KBM-7 (cell line): ENCODE data around the gene PKN3.
"Not testable (repeated sequence)": the region's sequence is repeated elsewhere in the genome, so short reads cannot be mapped to it uniquely, and the experiment has no call there.

Source experiments
- DNase-seq: peaks from one replicate; pipeline ENCODE4 v3.0.0-alpha.2; 2015
- in situ Hi-C: fragments of 300-500 bp; cut with MboI; formaldehyde crosslinking; loops from 2 replicates; pipeline ENCODE4 v1.14.3; 2020; ENCODE audit warnings: low sequenced_read_pairs, low pct_unique_long_range_greater_than_20kb, mixed read lengths

PKN3 gene

DNA sequence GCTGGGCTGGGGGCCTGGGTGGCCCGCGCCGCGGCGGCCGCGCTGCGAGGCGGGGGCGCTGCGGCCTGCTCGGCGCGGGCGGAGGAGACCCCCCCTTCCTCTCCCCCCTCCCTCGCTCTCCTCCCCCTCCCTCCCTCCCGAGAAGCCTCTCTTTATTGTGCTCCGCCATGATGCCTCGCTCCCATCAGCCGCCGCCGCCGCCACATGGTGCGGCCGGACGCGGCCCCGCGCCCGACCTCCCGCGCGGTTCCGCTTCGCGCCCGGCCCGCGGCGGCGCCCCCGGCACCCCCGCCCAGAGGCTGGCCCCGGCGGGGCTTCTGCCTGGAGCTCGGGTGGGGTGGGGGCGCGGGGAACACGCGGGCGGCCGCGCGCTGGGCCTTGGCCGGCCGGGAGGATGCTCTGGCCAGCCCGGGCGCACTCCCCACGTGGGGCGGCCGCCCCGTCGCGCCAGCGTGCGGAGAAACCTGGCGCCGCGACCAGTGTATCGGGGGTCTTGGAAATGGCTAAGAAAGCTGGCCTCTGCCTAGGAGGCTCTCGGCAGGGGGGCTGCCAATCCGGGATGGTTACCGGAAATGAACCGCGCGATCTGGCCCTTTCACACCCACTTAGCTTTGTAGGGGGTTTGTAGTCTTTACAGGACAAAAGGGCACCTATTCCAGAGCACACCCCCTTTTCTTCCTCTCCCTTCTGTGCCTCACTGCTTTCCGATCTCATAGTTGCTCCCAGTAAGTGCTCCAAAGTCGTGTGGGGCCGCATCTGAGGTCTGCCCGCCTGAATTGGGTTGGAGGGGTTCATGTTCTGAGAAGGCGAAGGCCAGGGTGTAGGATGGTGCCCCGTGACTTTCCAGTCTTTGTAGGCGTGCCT, 12.3 kb upstream of the PKN3 start:
- peak; percentile 30 for DNase-seq
- in situ Hi-C loops, result no loop called here

DNA sequence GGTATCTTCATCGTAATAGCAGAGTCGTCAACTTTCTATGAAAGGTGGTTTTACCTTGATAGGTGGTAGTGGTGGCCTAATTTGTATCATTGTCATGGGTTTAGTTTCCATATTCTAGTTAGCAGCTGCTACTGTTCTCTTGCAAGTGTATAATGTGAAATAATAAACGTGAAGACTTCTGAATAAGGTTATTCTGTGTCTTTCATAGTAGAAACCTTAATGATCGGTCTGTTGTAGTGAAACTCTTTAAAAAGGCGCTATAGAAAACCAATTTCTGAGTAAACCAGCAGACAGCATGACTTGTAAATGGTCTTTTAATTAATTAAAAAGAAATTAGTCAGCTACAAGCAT, 11.6 kb upstream of the PKN3 start:
- in situ Hi-C loops, result no loop called here
- DNase-seq, result no peak

DNA sequence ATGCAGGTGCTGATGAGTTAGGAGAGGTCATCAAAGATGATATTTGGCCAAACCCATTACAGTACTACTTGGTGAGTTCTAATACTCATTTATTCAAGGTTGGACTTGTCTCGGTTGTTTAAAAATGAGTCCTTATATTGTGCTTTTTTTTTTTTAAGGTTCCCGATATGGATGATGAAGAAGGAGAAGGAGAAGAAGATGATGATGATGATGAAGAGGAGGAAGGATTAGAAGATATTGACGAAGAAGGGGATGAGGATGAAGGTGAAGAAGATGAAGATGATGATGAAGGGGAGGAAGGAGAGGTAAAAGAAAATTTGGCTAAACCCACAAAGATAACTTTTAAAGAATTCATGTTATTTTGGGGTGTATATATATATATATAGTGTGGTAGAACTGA, 8.6 kb upstream of the PKN3 start:
- DNase-seq, in situ Hi-C loops: not testable (repeated sequence)

DNA sequence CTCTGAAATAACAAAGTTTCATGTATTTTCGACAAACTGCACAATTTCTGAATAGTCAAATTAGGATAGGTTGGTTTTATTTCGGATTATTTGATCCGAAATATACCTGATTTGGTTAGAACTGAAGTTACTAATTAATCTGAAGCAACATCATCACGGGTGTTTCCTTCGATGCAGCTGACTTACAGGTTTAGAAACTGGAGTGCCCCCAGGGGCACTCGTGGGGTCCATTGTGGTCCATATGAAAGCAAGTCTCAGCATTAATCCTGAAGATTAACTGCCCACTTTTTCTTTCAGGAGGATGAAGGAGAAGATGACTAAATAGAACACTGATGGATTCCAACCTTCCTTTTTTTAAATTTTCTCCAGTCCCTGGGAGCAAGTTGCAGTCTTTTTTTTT, 8.0 kb upstream of the PKN3 start:
- in situ Hi-C loops, result no loop called here
- DNase-seq, result no peak

DNA sequence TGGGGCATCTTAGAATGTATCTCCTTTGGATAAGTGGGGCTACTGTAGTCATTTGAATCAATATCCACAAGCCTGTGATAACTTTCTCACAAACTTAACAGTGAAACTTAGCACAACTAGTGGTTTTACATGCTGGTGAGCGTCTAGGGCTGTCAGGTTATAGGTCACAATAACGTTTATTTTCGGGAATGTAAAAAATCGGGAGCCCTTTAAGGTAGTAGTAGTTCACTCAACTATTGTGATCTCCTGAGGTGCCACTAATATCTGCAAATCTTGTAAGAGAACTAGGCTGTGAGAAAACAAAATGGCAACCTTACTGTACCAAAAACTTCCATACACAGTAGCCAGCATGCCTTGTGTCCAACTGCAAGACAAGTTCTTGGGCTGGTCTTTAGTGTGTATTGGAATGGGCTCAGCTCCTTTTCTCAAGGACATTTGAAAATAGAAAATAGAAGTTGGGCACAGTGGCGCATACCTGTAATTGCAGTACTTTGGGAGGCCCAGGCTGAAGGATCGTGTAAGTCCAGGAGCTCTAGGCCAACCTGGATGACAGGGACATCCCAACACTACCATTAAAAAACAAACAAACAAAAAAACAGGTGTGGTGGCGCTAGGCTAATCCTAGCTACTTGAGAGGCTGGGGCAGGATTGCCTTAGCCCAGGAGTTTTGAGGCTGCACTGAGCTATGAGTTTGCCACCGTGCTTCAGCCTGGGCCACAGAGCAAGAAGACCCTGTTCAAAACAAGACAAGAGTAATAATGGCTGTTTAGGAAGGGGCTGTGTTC, 5.2 kb upstream of the PKN3 start:
- no peak for DNase-seq
- in situ Hi-C loops, result no loop called here

DNA sequence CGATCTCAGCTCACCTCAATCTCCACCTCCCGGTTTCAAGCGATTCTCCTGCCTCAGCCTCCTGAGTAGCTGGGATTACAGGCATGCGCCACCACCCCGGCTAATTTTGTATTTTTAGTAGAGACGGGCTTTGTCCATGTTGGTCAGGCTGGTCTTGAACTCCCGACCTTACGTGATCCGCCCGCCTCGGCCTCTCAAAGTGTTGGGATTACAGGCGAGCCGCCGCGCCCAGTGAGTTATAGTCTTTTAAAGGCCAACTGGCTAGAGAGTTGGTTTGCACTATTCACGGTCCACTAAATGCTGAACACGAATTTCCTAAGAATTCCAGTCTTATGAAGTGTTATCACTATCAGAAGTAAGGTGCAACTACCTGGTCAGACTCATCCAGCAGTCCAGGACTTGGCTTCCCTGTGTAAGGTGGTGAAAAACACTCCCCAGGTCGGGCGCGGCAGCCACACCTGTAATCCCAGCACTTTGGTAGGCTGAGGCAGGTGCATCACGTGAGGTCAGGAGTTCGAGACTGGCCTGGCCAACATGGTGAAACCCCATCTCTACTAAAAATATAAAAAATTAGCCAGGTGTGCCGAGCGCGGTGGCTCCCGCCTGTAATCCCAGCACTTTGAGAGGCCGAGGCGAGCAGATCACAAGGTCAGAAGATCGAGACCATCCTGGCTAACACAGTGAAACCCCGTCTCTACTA, 3.1 kb upstream of the PKN3 start:
- DNase-seq, in situ Hi-C loops: not testable (repeated sequence)

DNA sequence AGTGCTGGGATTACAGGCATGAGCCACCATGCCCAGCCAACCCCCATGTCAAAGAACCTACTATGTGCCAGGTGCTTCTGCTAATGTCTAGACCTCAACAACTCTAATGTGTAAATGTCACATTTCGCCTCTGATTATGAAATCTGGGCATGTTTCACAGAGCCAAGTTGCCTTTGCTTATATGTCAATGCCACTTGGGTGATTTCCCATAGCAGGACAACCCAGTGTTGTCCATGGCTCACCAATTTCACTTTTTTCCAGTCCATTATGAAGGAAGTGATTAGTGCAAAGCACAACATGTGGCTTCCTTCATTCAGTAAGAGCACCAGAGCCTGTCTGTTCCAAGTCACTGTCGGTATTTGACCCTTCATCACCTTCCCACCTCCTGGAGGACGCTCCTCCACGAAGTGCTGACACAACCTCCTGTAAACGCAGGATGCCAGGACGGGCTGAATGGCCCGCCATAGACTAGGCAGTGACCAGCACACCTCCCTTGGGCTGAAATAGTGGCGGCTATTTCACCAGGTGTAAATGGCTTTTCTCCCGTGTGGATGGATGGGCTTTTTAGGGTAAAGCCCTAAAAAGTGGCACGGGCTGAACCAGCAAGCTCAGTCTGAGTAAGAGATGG, 962 bp upstream of the PKN3 start:
- in situ Hi-C loops, result no loop called here
- DNase-seq, result no peak

DNA sequence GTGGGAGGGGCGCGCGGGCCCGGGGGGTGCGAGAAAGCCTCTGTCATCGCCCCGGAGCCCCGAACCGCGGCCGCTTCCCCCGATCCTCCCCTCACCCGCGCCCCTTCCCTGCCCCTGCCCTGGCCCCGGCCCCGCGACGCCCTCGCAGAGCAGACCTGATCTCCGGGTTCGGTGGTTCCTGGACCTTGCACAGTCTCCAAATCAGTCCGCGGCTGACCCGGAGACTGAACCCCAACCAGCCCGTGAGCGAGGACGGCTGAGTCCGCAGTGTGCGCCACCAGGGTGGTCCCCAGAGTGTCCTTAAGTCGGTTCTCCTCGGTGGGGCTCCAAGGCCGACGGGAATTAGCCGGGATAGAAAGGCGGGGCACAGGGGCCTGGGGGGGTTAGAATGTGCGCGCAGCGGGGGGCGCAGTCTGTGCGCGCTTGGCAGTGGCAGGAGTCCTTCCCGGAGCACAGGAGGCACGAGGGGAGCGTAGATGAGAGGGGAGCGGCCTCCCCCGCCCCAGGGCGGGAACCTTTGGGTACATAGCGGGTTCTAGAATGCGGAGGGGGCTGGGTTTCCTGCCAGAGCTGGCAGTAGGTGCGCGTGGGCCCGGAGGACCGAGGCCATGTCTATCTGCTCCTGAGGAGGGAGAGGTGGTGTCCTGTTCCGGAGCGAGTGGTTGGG, 779 bp downstream of the PKN3 start:
- DNase-seq, result peak; percentile 69
- in situ Hi-C loops, result no loop called here

DNA sequence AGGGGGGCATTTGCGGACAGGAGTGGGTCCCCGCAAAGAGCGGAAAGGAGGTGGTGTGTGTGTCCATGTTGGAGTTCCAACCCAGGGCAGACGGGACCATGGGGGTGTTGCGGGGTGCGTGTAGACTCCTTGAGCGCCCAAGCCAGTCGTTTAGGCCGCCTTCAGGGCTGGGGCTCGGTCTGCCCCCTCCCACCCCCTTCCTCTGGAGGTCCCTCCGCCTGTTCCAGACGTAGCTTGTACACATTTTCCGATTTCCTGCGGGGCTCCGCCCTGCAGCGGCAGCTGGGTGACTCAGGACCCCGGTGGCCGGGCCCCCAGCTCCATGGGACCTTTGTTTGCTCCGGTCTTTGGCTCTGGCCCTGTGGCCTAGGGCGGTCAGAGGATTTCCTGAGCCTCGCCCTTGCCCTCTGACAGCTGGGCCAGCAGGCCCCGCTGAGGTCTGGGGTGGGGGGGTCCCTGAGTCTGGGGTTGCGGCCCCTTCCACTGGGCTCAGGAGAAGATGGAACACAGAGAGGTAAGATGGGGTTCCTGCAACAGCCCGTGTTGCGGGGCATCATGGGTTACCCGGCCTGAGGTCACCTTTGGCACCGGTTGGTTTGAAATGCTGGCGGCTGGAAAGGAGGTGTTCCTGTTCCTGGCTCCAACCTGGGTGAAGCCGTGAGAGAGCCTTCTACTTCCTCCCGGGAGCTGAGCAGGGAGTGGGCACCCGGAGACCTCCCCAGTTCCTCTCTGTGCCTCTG, 1.5 kb downstream of the PKN3 start:
- DNase-seq, result peak; percentile 34
- in situ Hi-C loops, result no loop called here

DNA sequence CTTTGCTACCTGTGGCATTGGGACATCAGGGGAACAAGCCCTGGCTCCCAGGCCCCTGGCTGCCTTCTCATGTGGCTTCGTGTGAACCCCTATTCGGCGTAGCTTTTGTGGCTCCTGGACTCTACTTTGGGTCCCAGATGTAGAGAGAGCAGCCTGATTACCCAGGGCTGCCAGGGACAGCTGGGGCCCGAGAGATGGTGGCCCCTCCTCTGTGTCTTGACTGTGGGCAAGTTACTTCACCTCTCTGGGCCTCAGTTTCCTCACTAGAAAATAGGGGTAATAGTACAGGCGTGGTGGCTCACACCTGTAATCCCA, 2.0 kb downstream of the PKN3 start:
- DNase-seq, result no peak
- in situ Hi-C loops, result no loop called here

DNA sequence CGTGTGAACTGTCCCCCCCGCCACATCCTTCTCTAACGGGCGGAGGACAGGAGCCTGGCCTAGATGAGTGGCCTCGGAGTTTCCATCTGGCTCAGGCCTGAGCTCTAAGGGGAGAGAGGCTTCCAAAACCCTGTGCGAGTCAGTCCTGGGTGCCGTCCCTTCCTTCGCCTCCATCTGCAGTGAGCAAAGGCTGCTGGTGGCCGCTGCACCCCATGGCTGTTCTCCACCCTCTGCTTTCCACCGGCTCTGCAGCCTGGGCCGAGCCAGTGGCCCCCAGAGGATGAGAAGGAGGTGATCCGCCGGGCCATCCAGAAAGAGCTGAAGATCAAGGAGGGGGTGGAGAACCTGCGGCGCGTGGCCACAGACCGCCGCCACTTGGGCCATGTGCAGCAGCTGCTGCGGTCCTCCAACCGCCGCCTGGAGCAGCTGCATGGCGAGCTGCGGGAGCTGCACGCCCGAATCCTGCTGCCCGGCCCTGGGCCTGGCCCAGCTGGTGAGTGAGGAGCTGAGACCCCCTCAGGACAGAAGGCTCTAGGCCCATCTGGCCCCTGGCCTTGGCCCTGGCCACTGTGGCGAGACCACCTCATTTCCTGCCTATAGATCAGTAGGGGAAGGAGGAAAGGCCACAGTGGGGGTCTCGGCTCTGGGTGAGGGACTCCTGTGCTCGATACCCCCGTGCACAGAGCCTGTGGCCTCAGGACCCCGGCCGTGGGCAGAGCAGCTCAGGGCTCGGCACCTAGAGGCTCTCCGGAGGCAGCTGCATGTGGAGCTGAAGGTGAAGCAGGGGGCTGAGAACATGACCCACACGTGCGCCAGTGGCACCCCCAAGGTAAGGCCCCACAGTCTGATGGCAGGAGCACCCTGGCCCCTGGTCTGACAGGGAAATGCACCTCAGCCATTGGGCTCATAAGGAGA, 3.0 kb downstream of the PKN3 start:
- in situ Hi-C loops, result no loop called here
- DNase-seq, result no peak

DNA sequence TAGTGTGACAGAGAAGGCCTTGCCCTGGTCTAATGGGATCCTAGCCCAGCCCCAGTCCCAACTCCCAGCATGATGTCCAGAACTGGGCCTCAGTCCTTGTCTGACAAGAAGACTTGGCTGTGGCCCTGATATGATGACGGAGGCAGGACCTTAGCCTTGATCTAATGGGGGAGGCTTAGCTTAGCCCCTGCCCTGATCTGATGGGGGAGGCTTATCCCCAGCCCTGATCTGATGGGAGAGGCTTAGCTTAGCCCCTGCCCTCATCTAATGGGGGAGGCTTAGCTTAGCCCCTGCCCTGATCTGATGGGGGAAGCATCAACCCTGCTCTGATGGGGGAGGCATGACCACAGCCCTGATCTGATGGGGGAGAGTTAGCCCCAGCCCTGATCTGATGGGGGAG, 3.7 kb downstream of the PKN3 start:
- in situ Hi-C loops, result no loop called here
- no peak for DNase-seq

DNA sequence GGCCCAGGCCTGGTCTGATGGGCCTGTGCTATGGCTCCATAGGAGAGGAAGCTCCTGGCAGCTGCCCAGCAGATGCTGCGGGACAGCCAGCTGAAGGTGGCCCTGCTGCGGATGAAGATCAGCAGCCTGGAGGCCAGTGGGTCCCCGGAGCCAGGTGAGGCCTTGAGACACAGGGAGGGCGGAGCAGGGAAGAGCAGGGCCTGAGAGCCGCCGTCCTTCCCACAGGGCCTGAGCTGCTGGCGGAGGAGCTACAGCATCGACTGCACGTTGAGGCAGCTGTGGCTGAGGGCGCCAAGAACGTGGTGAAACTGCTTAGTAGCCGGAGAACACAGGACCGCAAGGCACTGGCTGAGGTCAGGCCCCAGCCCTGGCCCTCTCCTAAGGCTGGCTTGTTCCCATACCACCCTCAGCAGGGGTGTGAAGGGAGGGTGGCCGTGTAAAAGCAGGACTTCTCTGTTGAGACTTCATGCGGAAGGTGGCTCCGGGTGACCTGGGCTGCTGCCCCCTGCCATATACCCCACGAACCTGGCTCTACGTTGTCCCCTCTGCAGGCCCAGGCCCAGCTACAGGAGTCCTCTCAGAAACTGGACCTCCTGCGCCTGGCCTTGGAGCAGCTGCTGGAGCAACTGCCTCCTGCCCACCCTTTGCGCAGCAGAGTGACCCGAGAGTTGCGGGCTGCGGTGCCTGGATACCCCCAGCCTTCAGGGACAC, 4.5 kb downstream of the PKN3 start:
- DNase-seq, result no peak
- in situ Hi-C loops, result no loop called here

DNA sequence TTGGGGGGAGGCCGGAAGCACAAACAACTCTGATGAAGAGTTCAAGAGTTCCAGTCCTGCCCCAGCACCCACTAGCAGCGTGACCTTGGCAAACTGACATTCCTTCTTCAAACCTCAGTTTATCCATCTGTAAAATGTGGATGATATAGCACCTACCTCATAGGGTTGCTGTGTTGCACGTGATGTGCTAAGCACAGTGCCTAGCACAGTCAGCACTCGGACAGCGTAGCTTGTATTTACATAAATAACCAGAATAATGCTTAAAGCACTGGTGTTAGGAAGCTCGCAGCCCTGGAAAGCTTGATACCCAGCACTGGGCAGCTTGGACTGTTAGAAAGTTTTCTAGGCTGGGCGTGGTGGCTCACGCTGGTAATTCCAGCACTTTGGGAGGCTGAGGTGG, 5.1 kb downstream of the PKN3 start:
- DNase-seq, result no peak

DNA sequence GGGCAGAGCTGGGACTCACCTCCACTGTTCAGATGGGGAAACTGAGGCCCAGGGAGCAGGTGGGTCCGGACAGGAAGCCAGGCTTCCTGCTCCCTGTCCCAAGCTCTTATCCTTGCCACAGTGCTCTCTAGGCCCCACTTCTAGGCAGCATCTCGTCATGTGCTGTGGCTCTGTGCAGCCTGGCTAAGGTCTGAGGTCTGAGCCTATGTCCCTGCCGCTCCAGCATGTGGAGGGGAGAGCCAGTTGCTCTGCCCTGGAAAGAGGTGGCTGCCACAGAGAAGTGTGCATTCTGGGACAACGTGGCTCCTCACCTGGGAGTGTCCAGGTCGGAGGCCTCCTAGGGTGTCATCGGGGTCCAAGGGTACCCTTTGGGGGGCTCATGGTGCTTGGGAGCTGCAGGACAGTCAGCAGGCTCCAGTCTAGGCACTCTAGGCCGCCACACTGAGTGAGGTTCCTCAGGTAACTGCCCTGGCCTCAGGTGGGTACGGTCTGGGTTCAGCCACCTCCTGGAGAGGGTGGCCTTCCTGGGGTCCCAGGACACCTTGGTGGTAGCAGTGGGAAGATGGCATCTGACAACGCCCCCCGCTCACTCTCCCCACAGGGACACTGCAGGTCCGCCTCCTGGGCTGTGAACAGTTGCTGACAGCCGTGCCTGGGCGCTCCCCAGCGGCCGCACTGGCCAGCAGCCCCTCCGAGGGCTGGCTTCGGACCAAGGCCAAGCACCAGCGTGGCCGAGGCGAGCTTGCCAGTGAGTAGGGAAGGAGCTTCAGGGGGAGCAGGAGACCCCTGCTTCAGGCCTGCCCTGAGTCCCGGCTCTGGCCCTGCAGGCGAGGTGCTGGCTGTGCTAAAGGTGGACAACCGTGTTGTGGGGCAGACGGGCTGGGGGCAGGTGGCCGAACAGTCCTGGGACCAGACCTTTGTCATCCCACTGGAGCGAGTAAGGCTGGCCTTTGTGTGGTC, 10.4 kb downstream of the PKN3 start:
- no peak for DNase-seq
- in situ Hi-C loops, result no loop called here

More for the DNA sequence above, 5.1 kb downstream of the PKN3 start:
- in situ Hi-C loops, result no loop called here

DNA sequence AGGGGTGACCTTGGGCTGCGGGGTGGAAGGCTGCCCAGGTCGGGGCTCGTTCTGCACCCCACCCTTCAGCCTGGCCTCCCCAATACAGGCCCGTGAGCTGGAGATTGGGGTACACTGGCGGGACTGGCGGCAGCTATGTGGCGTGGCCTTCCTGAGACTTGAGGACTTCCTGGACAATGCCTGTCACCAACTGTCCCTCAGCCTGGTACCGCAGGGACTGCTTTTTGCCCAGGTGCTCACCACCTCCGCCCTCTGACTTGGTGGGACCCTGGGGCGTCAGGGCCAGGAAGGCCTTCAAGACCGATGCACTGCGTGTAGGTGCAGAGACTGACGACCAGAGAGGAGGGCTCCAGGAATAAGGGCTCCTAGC, 11.1 kb downstream of the PKN3 start:
- in situ Hi-C loops, result no loop called here
- no peak for DNase-seq
